GM12878 (cell line): ENCODE results near the gene GTF3A. TPM values are rescaled to one million over a fixed set of nuclear protein-coding genes. Genes with fewer than 3 reads are reported as not detected.

Experiments
- ATF7 ChIP-seq: fragments of 450-650 bp; IDR thresholded peaks from 2 replicates; pipeline ENCODE4 v1.6.1; 2016; ENCODE audit warnings: low read depth, mild to moderate bottlenecking
- BACH1 ChIP-seq: fragments of 450-650 bp; IDR thresholded peaks from 2 replicates; pipeline ENCODE4 v1.6.1; 2017; ENCODE audit warnings: mild to moderate bottlenecking, borderline replicate concordance
- BMI1 ChIP-seq: fragments of 450-650 bp; IDR thresholded peaks from 2 replicates; pipeline ENCODE4 v1.6.1; 2016; ENCODE audit warnings: mild to moderate bottlenecking, moderate library complexity, borderline replicate concordance
- EGR1 ChIP-seq, 2 experiments: IDR thresholded peaks; 1 replicate in 1 of 2; 2 replicates in 1 of 2; pipeline ENCODE4 v1.6.1; 2011 to 2012; ENCODE audit warnings: low read depth in 2 of 2, low read length in 2 of 2, borderline replicate concordance in 1 of 2, mild to moderate bottlenecking in 1 of 2, moderate library complexity in 1 of 2
- ESRRA ChIP-seq: IDR thresholded peaks from 2 replicates; pipeline ENCODE4 v1.6.1; 2012; ENCODE audit warnings: mild to moderate bottlenecking, low read length, improper control_type of control experiment
- FOXM1 ChIP-seq: IDR thresholded peaks from 2 replicates; pipeline ENCODE4 v1.6.1; 2012; ENCODE audit warnings: low read depth, mild to moderate bottlenecking, inconsistent platforms, low read length, moderate library complexity
- IRF4 ChIP-seq: IDR thresholded peaks from 2 replicates; pipeline ENCODE4 v1.6.1; 2011; ENCODE audit warnings: low read depth, low read length
- MYC ChIP-seq: IDR thresholded peaks from 2 replicates; pipeline ENCODE4 v1.6.1; 2011; ENCODE audit warnings: mild to moderate bottlenecking, low read length, moderate library complexity, inconsistent platforms; ENCODE audit not compliant: insufficient read depth, insufficient replicate concordance, insufficient read length, severe bottlenecking
- NBN ChIP-seq: fragments of 450-650 bp; IDR thresholded peaks from 2 replicates; pipeline ENCODE4 v1.6.1; 2016
- NFYA ChIP-seq: IDR thresholded peaks from 2 replicates; pipeline ENCODE4 v1.6.1; 2011; ENCODE audit warnings: low read depth, mild to moderate bottlenecking, low read length, improper control_type of control experiment, borderline replicate concordance
- NR2C2 ChIP-seq: IDR thresholded peaks from 2 replicates; pipeline ENCODE4 v1.6.1; 2011; ENCODE audit warnings: borderline replicate concordance, low read depth; ENCODE audit not compliant: control insufficient read depth, insufficient read length
- POLR2AphosphoS5 ChIP-seq: IDR thresholded peaks from 2 replicates; pipeline ENCODE4 v1.6.1; 2011; ENCODE audit warnings: mild to moderate bottlenecking, low read length, inconsistent platforms
- ZNF217 ChIP-seq: fragments of 450-650 bp; IDR thresholded peaks from 2 replicates; pipeline ENCODE4 v1.6.1; 2017; ENCODE audit warnings: antibody characterized with exemption, mild to moderate bottlenecking
- ZNF274 ChIP-seq: IDR thresholded peaks from one replicate; pipeline ENCODE4 v1.8.0; 2011; ENCODE audit not compliant: insufficient read length, insufficient read depth
- ZSCAN29 ChIP-seq: fragments of 450-650 bp; IDR thresholded peaks from 2 replicates; pipeline ENCODE4 v1.6.1; 2017; ENCODE audit warnings: mild to moderate bottlenecking, moderate library complexity
- polyA plus RNA-seq, 11 experiments: library from polyadenylated mRNA; depleted of rRNA in 4 of 11; unstranded in 6 of 11; stranded (reverse) in 5 of 11; fragments of >200 nt; fragmentation: Nextera tagmentation in 4 of 11; fragmentation: Illumina TruSeq in 1 of 11; extraction: Ambion mirVana in 4 of 11; extraction: Trizol in 1 of 11; gene quantifications; 1 replicate in 1 of 11; 2 replicates in 10 of 11; pipeline versions ENCODE4 v1.2.1 to v1.2.3, GENCODE V29; 2011 to 2016; ENCODE audit warnings: inconsistent platforms in 2 of 11, missing spikeins in 2 of 11, low read depth in 1 of 11
- total RNA-seq, 4 experiments: library from RNA; depleted of rRNA in 3 of 4; stranded (reverse); fragments of >200 nt in 3 of 4; fragmentation: Illumina TruSeq in 1 of 4; extraction: Trizol in 1 of 4; gene quantifications; 2 replicates each; pipeline versions ENCODE4 v1.2.1 to v1.2.3, GENCODE V29; 2013 to 2021
- TF ChIP-seq, protein P1 (sequence below): fragments of 150-350 bp; IDR thresholded peaks from 2 replicates; pipeline ENCODE4 v1.6.1; 2016; ENCODE audit warnings: low read depth, low read length
- TF ChIP-seq, protein P2 (sequence below): fragments of 450-650 bp; IDR thresholded peaks from 2 replicates; pipeline ENCODE4 v1.6.1; 2018; ENCODE audit warnings: mild to moderate bottlenecking, low read depth, moderate library complexity; ENCODE audit not compliant: partially characterized antibody
- TF ChIP-seq, protein P3 (sequence below): fragments of 450-650 bp; IDR thresholded peaks from 2 replicates; pipeline ENCODE4 v1.6.1; 2016; ENCODE audit warnings: mild to moderate bottlenecking
- TF ChIP-seq, protein P4 (sequence below): IDR thresholded peaks from 2 replicates; pipeline ENCODE4 v1.6.1; 2011; ENCODE audit warnings: low read depth, mild to moderate bottlenecking, low read length, moderate library complexity, borderline replicate concordance; ENCODE audit errors: extremely low read depth
- TF ChIP-seq, protein P5 (sequence below): IDR thresholded peaks from 2 replicates; pipeline ENCODE4 v1.6.1; 2012; ENCODE audit warnings: low read depth, low read length, improper control_type of control experiment

Gene GTF3A
- total and polyA plus RNA-seq, 10 of the 15 experiments (the other 5 are each of a cell fraction or from before 2014, with no cell fraction given), result 74.2 to 524 (median 216) TPM

DNA sequence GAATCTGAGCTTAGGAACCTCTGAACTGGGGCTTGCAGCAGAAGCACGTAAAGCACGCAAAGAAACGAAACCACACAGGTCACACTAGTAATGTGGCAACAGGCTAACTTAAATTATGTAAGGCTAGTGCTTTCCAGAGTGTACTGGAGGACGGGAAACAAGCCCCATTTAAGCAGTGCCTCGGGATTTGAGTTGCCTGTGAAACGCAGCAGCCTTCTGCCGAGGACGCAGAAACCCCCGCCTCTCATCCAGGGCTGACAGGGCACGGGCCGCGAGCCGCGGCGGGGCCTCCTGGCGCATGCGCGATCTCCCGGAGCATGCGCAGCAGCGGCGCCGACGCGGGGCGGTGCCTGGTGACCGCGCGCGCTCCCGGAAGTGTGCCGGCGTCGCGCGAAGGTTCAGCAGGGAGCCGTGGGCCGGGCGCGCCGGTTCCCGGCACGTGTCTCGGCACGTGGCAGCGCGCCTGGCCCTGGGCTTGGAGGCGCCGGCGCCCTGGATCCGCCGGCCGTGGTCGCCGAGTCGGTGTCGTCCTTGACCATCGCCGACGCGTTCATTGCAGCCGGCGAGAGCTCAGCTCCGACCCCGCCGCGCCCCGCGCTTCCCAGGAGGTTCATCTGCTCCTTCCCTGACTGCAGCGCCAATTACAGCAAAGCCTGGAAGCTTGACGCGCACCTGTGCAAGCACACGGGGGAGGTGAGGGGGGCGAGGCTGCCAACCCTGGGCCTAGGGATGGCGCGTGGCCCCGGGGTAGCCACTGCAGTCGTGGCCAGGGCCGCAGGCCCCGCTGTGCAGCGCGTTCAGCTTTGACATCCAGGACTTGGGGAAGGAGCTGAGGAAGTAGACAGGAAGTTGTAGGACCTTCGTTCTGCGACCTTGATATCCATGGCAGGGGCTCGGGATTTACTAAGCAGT lies at the start of gene GTF3A (continued):
- peak in 1 of 2 experiments; percentile 23; a peak in 1 of 3 replicates for TF ChIP-seq EGR1 (IDR thresholded peaks at IDR 0.05; ENCODE audit: borderline replicate concordance in 1 of 2, low read depth in 2 of 2, low read length in 2 of 2)
- no peak for TF ChIP-seq ESRRA
- TF ChIP-seq, protein P1, sequence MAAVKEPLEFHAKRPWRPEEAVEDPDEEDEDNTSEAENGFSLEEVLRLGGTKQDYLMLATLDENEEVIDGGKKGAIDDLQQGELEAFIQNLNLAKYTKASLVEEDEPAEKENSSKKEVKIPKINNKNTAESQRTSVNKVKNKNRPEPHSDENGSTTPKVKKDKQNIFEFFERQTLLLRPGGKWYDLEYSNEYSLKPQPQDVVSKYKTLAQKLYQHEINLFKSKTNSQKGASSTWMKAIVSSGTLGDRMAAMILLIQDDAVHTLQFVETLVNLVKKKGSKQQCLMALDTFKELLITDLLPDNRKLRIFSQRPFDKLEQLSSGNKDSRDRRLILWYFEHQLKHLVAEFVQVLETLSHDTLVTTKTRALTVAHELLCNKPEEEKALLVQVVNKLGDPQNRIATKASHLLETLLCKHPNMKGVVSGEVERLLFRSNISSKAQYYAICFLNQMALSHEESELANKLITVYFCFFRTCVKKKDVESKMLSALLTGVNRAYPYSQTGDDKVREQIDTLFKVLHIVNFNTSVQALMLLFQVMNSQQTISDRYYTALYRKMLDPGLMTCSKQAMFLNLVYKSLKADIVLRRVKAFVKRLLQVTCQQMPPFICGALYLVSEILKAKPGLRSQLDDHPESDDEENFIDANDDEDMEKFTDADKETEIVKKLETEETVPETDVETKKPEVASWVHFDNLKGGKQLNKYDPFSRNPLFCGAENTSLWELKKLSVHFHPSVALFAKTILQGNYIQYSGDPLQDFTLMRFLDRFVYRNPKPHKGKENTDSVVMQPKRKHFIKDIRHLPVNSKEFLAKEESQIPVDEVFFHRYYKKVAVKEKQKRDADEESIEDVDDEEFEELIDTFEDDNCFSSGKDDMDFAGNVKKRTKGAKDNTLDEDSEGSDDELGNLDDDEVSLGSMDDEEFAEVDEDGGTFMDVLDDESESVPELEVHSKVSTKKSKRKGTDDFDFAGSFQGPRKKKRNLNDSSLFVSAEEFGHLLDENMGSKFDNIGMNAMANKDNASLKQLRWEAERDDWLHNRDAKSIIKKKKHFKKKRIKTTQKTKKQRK, result no peak
- TF ChIP-seq NBN, result no peak
- TF ChIP-seq ZNF274, result no peak
- no peak for TF ChIP-seq NR2C2
- no peak for TF ChIP-seq IRF4
- 0 out of 2 replicates have a peak, but pooled peaks have one; percentile 15 for TF ChIP-seq ZSCAN29
- TF ChIP-seq ZNF217, result no peak
- no peak for TF ChIP-seq NFYA
- TF ChIP-seq POLR2AphosphoS5, result peak; percentile 88
- TF ChIP-seq, protein P2, sequence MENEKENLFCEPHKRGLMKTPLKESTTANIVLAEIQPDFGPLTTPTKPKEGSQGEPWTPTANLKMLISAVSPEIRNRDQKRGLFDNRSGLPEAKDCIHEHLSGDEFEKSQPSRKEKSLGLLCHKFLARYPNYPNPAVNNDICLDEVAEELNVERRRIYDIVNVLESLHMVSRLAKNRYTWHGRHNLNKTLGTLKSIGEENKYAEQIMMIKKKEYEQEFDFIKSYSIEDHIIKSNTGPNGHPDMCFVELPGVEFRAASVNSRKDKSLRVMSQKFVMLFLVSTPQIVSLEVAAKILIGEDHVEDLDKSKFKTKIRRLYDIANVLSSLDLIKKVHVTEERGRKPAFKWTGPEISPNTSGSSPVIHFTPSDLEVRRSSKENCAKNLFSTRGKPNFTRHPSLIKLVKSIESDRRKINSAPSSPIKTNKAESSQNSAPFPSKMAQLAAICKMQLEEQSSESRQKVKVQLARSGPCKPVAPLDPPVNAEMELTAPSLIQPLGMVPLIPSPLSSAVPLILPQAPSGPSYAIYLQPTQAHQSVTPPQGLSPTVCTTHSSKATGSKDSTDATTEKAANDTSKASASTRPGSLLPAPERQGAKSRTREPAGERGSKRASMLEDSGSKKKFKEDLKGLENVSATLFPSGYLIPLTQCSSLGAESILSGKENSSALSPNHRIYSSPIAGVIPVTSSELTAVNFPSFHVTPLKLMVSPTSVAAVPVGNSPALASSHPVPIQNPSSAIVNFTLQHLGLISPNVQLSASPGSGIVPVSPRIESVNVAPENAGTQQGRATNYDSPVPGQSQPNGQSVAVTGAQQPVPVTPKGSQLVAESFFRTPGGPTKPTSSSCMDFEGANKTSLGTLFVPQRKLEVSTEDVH, result no peak
- TF ChIP-seq ATF7, result 0 out of 2 replicates have a peak, but pooled peaks have one; percentile 18
- TF ChIP-seq BMI1, result no peak
- TF ChIP-seq, protein P3, sequence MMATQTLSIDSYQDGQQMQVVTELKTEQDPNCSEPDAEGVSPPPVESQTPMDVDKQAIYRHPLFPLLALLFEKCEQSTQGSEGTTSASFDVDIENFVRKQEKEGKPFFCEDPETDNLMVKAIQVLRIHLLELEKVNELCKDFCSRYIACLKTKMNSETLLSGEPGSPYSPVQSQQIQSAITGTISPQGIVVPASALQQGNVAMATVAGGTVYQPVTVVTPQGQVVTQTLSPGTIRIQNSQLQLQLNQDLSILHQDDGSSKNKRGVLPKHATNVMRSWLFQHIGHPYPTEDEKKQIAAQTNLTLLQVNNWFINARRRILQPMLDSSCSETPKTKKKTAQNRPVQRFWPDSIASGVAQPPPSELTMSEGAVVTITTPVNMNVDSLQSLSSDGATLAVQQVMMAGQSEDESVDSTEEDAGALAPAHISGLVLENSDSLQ, result peak; percentile 31; the same call in 1 of the 2 replicates
- no peak for TF ChIP-seq FOXM1
- peak; percentile 96 for TF ChIP-seq MYC
- TF ChIP-seq BACH1, result peak; percentile 72; the same call in 1 of the 2 replicates
- TF ChIP-seq, protein P4, sequence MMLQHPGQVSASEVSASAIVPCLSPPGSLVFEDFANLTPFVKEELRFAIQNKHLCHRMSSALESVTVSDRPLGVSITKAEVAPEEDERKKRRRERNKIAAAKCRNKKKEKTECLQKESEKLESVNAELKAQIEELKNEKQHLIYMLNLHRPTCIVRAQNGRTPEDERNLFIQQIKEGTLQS, result peak; percentile 55; the same call in 1 of the 2 replicates
- TF ChIP-seq, protein P5, sequence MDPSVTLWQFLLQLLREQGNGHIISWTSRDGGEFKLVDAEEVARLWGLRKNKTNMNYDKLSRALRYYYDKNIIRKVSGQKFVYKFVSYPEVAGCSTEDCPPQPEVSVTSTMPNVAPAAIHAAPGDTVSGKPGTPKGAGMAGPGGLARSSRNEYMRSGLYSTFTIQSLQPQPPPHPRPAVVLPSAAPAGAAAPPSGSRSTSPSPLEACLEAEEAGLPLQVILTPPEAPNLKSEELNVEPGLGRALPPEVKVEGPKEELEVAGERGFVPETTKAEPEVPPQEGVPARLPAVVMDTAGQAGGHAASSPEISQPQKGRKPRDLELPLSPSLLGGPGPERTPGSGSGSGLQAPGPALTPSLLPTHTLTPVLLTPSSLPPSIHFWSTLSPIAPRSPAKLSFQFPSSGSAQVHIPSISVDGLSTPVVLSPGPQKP, result 0 out of 2 replicates have a peak, but pooled peaks have one; percentile 38
